GM21447 (cell line): ENCODE data around the gene TMEM156.
"Not testable (repeated sequence)": the region's sequence is repeated elsewhere in the genome, so short reads cannot be mapped to it uniquely, and the experiment has no call there.

ENCODE experiments used
- ATAC-seq: cut with Tn5 transposase; IDR thresholded peaks from one replicate; pipeline ENCODE4 v1.9.1; 2021; ENCODE audit not compliant: unreplicated experiment

TMEM156 gene

DNA sequence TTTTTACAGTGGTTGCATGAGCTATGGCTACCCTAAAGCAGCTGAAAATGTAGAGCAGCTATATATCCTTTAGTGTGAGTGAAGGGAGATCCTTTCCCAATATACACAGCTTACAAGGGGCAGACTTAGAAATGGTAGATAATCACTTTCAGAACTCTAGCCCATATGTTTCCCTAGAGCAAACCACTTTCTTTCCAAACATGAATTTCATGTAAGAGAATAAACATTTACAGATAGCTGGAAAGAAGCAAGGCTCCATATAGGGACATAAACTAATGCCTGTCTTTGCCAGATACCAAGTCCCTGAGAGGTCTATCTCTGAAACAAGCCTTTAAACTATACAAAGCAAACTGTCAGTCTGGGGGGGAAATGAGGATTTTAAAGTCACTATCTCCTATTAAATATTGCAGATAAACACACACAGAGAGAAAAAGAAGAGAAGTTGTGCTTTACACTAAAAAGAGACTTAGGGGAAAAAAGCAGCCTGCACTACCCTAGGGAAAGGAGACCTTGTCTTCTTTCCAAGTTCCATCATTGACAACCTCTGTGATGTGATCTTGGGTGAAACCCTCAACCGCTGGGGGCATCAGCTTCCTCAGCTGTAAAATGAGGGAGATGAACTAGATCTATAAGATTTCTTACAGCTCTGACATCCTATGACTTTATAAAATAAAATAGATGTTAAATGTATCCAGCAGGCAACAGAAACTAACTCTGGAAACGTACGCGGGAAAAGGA lies 73.6 kb downstream of the TMEM156 start:
- ATAC-seq: no peak

DNA sequence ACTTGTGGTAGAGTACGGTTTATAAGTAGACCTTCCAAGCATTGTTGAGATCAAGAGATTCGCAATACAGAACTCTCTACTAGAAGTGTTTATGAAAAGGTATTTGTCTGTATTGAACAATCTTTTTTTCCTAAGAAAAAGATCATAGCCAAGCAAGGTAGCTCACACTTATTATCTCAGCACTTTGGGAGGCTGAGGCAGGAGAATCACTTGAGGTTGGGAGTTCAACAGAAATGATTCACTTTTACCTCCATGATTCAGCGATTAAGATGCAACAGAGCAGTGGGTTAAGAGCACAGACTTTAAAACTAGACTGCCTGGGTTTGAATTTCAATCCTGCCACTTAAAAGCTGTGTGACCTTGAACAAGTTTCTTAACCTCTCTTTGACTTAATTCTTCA lies 74.3 kb downstream of the TMEM156 start:
- ATAC-seq: no peak

DNA sequence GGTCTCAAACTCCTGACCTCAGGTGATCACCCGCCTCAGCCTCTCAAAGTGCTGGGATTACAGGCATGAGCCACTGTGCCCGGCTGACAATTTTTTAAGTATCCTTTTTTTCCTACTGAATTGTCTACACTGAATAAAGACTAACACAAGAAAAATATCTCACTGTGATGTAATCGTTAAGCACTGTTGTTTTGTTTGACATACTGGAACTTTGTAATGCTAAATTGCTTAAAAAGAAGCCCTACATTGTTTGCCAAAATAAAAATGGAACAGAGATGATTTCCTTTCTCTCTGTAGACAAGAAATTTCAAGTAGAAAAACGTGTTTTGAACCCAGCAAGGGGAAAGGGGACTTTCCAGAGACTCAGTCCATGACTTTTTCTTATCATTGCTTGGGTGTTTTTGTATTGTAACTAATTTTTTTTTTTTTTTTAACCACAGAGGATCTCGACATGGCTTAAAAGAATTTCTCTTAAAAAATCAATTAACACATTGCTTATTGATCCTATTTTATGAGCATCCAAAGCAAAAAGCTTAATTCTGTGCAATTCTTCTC lies 74.9 kb downstream of the TMEM156 start:
- no peak for ATAC-seq

DNA sequence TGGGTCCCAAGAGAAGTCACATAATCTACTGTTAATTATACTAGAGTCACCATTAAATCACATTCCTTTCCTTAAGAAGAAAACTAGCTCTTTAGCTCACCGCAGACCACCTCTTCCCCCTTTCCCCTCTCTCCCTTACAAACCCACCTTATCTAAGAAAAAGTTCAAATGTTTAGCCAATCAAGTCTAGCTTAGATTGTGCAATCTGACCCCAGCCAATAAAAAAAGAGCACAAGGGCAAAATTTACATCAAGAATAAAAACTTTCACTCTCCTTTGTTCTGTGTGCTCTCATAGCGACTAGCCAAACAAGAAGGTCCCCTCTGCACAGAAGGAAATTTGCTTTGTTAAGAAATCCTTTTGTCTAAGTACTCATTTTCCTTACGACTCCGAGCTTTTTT lies 76.3 kb downstream of the TMEM156 start:
- ATAC-seq: no peak

- no peak for ATAC-seq
These were observed 77.5 kb downstream of the TMEM156 start for GRCh38 chr4:38954727-38955126.

DNA sequence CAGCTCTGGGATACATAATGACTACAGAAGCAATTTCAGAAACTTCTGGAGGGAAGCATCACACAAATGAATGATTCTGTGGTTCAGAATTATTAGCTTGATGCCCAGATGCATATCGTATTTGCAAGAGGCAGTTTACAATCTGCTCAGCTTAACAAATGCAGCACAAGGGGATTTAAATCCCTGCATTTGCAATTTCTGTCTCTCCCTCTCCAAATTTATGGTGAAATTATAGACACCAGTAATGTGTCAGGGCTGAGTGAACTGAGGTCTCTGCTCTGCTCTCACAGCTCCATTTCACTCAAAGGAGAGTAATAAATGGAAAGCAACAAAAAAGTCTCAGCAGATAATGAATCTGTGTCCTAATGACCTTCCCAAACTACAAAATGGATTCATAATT lies 80.2 kb downstream of the TMEM156 start:
- ATAC-seq: no peak

- ATAC-seq: no peak
These were observed 80.6 kb downstream of the TMEM156 start for GRCh38 chr4:38951598-38951997.

DNA sequence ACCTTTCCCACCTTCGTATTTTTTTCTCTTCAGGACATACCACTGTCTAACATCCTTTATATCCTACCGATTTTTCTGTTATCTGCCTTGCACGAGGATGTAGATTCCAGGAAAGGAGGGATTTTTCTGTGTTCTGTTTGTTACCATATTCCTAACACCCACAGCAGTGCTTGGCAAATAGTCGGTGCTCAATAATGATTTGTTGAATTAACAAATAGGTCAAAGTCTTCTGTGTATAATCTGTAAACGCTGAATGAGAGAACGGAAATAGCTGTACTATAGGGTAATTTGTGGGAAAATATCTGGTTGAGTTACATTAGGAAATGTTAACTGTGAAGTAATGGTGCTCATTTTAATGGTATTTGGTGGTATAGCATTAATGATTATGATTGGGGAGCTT lies 81.5 kb downstream of the TMEM156 start:
- ATAC-seq: no peak

- ATAC-seq: no peak
These were observed 82.0 kb downstream of the TMEM156 start for GRCh38 chr4:38950159-38950558.

- ATAC-seq: no peak
These were observed 82.7 kb downstream of the TMEM156 start for GRCh38 chr4:38949411-38950051.

DNA sequence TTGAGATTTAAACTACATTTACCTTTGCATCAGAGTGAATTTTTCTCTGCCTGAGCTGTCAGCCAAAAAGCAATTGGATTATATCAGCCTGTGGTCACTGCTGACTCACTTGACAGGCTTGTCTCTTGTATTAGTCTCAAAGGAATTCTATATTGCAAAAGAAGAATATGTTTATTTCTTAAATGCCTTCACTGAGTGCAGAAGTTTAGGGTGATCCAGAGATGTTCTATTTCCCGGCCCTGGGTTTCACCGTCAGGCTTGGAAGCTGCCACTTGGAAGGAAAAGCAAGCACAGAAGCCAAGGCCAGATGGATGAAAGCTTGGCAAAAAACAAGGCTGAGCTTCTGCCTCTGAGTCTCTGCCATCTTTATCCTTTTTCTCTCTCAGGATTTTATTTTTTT lies 83.7 kb downstream of the TMEM156 start:
- ATAC-seq: no peak

DNA sequence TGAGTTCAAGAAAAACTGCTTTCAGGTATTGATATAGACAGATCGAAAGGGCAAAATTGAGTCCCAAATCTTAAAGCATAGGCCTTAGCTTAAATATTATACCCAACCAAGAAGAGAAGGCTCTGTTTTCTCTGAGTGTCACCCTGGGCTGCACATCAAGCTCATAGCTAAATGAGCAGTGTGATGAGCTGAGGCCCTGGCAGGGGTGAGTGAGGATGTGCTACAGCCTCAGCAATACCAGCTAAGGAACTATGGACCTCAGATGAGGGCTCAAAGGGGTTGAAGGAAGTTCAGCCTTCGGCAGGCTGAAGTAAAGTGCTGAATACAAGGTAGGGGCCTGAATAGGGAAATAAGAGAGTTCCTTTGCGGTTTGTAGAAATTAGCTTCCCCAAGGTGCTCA lies 85.3 kb downstream of the TMEM156 start:
- ATAC-seq: no peak

- no peak for ATAC-seq
These were observed 87.8 kb downstream of the TMEM156 start for GRCh38 chr4:38944440-38944839.

DNA sequence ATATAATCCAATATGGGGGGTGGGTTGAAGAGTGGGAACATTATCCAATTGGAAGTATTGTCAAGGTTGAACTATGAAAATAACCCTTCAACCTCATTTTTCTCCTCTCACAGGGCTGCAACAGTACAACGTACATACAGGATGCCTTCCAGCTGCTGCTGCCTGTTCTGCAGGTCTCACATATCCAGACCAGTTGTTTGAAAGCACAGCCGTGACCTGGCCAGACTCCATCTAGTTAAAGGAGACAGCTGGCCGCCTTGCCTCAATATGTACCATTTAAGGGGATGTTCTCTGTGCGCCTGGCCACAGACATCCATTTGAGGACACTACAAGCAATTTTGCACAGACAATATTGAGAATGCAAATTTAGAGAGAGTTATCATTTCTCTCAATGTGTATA lies 88.9 kb downstream of the TMEM156 start:
- no peak for ATAC-seq

- not testable (repeated sequence) for ATAC-seq
These were observed 90.3 kb downstream of the TMEM156 start for GRCh38 chr4:38941906-38942305.

- no peak for ATAC-seq
These were observed 91.7 kb downstream of the TMEM156 start for GRCh38 chr4:38940476-38940875.

DNA sequence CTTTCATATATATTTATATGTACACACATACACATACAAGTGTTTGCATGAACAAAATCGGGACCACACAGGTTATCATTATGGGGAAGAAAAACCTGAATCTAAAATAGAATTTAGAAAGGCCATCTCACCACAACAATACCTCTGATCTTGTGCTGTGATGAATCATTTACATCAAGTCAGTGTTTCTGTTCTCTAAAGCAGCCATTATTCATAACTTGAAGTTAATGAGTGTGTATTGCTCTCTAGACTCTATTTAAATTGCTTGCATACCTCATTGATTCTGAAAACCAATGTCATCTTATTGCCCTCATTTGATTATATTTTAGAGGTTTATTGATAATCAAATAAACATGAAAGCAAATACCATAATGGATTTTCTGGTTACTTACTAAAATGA lies 93.0 kb downstream of the TMEM156 start:
- peak; percentile 93 for ATAC-seq

DNA sequence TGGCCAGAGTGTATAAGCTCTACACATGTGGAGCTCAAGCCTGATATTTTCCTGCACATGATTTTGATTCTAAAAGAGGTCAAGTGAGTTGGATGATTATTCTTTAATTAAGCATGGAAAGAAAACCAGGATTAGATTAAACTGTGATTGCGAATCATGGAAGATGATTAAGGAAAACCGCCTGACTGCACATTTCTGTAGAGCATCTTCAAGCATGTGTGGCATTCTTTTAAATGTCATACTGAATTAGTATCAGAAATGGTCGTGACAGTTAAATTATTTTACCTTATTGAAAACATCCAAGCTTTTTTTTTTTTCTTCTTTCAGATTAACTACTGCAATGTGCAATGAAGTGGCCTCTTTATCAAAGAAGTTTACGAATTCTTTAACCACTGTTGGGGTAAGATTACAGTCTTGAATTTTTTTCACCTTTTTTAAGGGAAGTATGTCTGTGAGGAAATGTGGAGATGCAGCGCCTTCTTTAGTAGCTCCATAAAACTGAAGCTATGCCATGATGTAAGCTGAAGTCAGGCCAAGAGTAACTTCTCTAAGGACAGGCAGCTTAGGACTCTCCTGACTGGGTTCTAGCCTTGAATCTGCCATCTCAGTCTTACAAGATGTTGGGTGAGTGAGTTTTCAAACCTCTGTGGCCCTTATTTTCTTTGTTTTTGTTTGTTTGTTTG lies 96.7 kb downstream of the TMEM156 start:
- no peak for ATAC-seq

DNA sequence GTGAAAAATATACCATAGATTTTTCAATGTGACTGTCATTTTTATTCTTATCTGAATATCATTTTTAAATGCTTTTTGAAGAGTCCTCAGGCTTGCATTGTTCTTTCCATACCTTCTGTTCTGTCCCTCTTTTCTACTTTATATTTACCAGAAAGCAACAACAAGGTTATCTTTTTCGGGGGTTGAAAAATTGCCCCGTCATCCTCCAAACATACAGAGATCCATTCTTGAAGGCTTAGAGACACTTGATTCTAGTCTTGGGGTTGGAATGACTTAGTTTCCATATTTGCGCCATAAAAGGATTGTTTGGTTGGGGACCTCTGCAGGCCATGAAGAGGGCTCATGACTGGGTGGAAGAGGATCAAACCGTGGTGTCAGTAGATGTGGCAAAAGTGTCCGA lies 101.1 kb downstream of the TMEM156 start:
- no peak for ATAC-seq

GRCh38 chr4:38930707-38931106 lies 101.5 kb downstream of the TMEM156 start:
- ATAC-seq: no peak

GRCh38 chr4:38930204-38930603 lies 102.0 kb downstream of the TMEM156 start:
- no peak for ATAC-seq

- ATAC-seq: no peak
These were observed 103.2 kb downstream of the TMEM156 start for GRCh38 chr4:38928974-38929373.
